Choroid plexus epithelial cell (primary cell): Measurements from ENCODE around the gene CXCL6.
A peak's percentile ranks its signal among the peaks of the same experiment; 100 is the strongest.

ENCODE experiments used
- DNase-seq: peaks from one replicate; pipeline ENCODE4 v3.0.0-alpha.2; 2010; ENCODE audit warnings: low read depth
- H3K4me3 ChIP-seq: 2 replicates; pipeline ENCODE4 v1.5.1; 2011; ENCODE audit warnings: low read depth, mild to moderate bottlenecking, control low read depth, low read length, moderate library complexity
- CTCF ChIP-seq: conservative IDR thresholded peaks from 2 replicates; pipeline ENCODE4 v1.5.1; 2011; ENCODE audit warnings: low read depth, mild to moderate bottlenecking, control low read depth, inconsistent platforms, low read length, moderate library complexity

CXCL6 gene

GRCh38 chr4:73859614-73860088 is 23.2 kb downstream of the CXCL6 start:
- TF ChIP-seq CTCF, result no peak
- DNase-seq, result peak; percentile 90
- H3K4me3 ChIP-seq, result no peak overlapping the region

- no peak overlapping the region for H3K4me3 ChIP-seq
- no peak for TF ChIP-seq CTCF
- DNase-seq, result no peak
Observed at GRCh38 chr4:73860181-73860580, 23.7 kb downstream of the CXCL6 start.

GRCh38 chr4:73860917-73861316 is 24.4 kb downstream of the CXCL6 start:
- no peak overlapping the region for H3K4me3 ChIP-seq
- no peak for DNase-seq
- no peak for TF ChIP-seq CTCF

GRCh38 chr4:73862322-73862721 is 25.8 kb downstream of the CXCL6 start:
- no peak for DNase-seq
- TF ChIP-seq CTCF, result no peak

GRCh38 chr4:73864365-73864764 is 27.9 kb downstream of the CXCL6 start:
- peak; percentile 68 for DNase-seq
- H3K4me3 ChIP-seq, result no peak overlapping the region
- peak; percentile 74 for TF ChIP-seq CTCF

More at GRCh38 chr4:73862322-73862721, 25.8 kb downstream of the CXCL6 start:
- H3K4me3 ChIP-seq, result no peak overlapping the region

- DNase-seq, result no peak
- no peak for TF ChIP-seq CTCF
- H3K4me3 ChIP-seq, result no peak overlapping the region
Observed at GRCh38 chr4:73864961-73865360, 28.5 kb downstream of the CXCL6 start.

GRCh38 chr4:73865431-73866096 is 29.1 kb downstream of the CXCL6 start:
- no peak for DNase-seq
- no peak overlapping the region for H3K4me3 ChIP-seq
- no peak for TF ChIP-seq CTCF
